Mucosa of stomach (tissue), 1 donor: ENCODE results near the gene MRPL28.
"Not testable (repeated sequence)": the region's sequence is repeated elsewhere in the genome, so short reads cannot be mapped to it uniquely, and the experiment has no call there.

Source experiments
- H3K27me3 ChIP-seq: one replicate; pipeline ENCODE4 v1.7.0; 2013; ENCODE audit warnings: mild to moderate bottlenecking, low read length; ENCODE audit not compliant: control insufficient read depth, insufficient read depth
- H3K36me3 ChIP-seq: one replicate; pipeline ENCODE4 v1.7.0; 2013; ENCODE audit warnings: low read length; ENCODE audit not compliant: control insufficient read depth, insufficient read depth
- H3K4me1 ChIP-seq: one replicate; pipeline ENCODE4 v1.7.0; 2013; ENCODE audit warnings: mild to moderate bottlenecking, low read length; ENCODE audit not compliant: control insufficient read depth, insufficient read depth
- H3K4me3 ChIP-seq: one replicate; pipeline ENCODE4 v1.7.0; 2013; ENCODE audit warnings: low read length
- H3K9ac ChIP-seq: one replicate; pipeline ENCODE4 v1.7.0; 2013; ENCODE audit warnings: mild to moderate bottlenecking, low read length, moderate library complexity
- H3K9me3 ChIP-seq: one replicate; pipeline ENCODE4 v1.7.0; 2013; ENCODE audit warnings: mild to moderate bottlenecking, low read length, moderate library complexity; ENCODE audit not compliant: control insufficient read depth
- donor health status: Pancreatic carcinoma.

Gene MRPL28

GRCh38 chr16:336269-336668 is 34.1 kb downstream of the MRPL28 start:
- Histone ChIP-seq H3K9me3 (no peaks in the 10 kb centered on the region), H3K36me3 (no peaks in the 10 kb centered on the region), H3K4me3 (no peak overlapping the region), H3K27me3 (no peaks in the 10 kb centered on the region), H3K4me1 (peaks cover 24% of the 10 kb centered on the region), H3K9ac (no peak overlapping the region)

- H3K4me1 ChIP-seq: peaks cover 17% of the 10 kb centered on the region
- not testable (repeated sequence) for H3K9me3 ChIP-seq, H3K27me3 ChIP-seq
These were observed 35.3 kb downstream of the MRPL28 start for GRCh38 chr16:334861-335632.

GRCh38 chr16:334164-334832 is 36.0 kb downstream of the MRPL28 start:
- not testable (repeated sequence) for H3K27me3 ChIP-seq, H3K9ac ChIP-seq, H3K4me1 ChIP-seq, H3K9me3 ChIP-seq, H3K4me3 ChIP-seq, H3K36me3 ChIP-seq

More at GRCh38 chr16:334861-335632, 35.3 kb downstream of the MRPL28 start:
- not testable (repeated sequence) for H3K9ac ChIP-seq, H3K36me3 ChIP-seq, H3K4me3 ChIP-seq

- Histone ChIP-seq H3K36me3 (no peaks in the 10 kb centered on the region), H3K4me3 (no peak overlapping the region), H3K4me1 (peaks cover 9% of the 10 kb centered on the region), H3K9ac (no peak overlapping the region), H3K9me3 (no peaks in the 10 kb centered on the region), H3K27me3 (no peaks in the 10 kb centered on the region)
These were observed 36.8 kb downstream of the MRPL28 start for GRCh38 chr16:333406-334094.

- H3K27me3 ChIP-seq, H3K4me3 ChIP-seq, H3K9ac ChIP-seq, H3K36me3 ChIP-seq, H3K9me3 ChIP-seq: not testable (repeated sequence)
- peaks cover 25% of the 10 kb centered on the region for H3K4me1 ChIP-seq
These were observed 39.0 kb downstream of the MRPL28 start for GRCh38 chr16:331181-331814.

- no peaks in the 10 kb centered on the region for H3K9me3 ChIP-seq
- peaks cover 29% of the 10 kb centered on the region for H3K4me1 ChIP-seq
- H3K36me3 ChIP-seq: no peaks in the 10 kb centered on the region
- H3K9ac ChIP-seq: no peak overlapping the region
- no peak overlapping the region for H3K4me3 ChIP-seq
- H3K27me3 ChIP-seq: no peaks in the 10 kb centered on the region
These were observed 39.6 kb downstream of the MRPL28 start for GRCh38 chr16:330741-331140.

- Histone ChIP-seq H3K27me3 (no peaks in the 10 kb centered on the region), H3K36me3 (no peaks in the 10 kb centered on the region), H3K9me3 (no peaks in the 10 kb centered on the region), H3K4me1 (peaks cover 41% of the 10 kb centered on the region), H3K9ac (peak overlapping the region; percentile 48), H3K4me3 (no peak overlapping the region)
These were observed 44.8 kb downstream of the MRPL28 start for GRCh38 chr16:325375-326145.

- H3K4me3 ChIP-seq: no peak overlapping the region
- H3K27me3 ChIP-seq: no peaks in the 10 kb centered on the region
- no peaks in the 10 kb centered on the region for H3K9me3 ChIP-seq
- no peaks in the 10 kb centered on the region for H3K36me3 ChIP-seq
- peaks cover 41% of the 10 kb centered on the region for H3K4me1 ChIP-seq
- H3K9ac ChIP-seq: peak overlapping the region; percentile 48
These were observed 45.6 kb downstream of the MRPL28 start for GRCh38 chr16:324451-325334.

- Histone ChIP-seq H3K9ac (no peak overlapping the region), H3K27me3 (no peaks in the 10 kb centered on the region), H3K4me1 (peaks cover 41% of the 10 kb centered on the region), H3K9me3 (no peaks in the 10 kb centered on the region), H3K36me3 (no peaks in the 10 kb centered on the region), H3K4me3 (no peak overlapping the region)
These were observed 46.2 kb downstream of the MRPL28 start for GRCh38 chr16:324201-324450.

GRCh38 chr16:322476-323143 is 47.7 kb downstream of the MRPL28 start:
- Histone ChIP-seq H3K9me3 (no peaks in the 10 kb centered on the region), H3K4me1 (peaks cover 35% of the 10 kb centered on the region), H3K4me3 (no peak overlapping the region), H3K9ac (no peak overlapping the region), H3K27me3 (no peaks in the 10 kb centered on the region), H3K36me3 (no peaks in the 10 kb centered on the region)
